ENCODE measurements around the gene NSL1. TPM values are rescaled to one million over a fixed set of nuclear protein-coding genes. Genes with fewer than 3 reads are reported as not detected.
"Not testable (repeated sequence)": the region's sequence is repeated elsewhere in the genome, so short reads cannot be mapped to it uniquely, and the experiment has no call there.

The NSL1 gene
- polyA plus RNA-seq, 4 donors, result 41.2 to 53.3 (median 43.9) TPM

DNA sequence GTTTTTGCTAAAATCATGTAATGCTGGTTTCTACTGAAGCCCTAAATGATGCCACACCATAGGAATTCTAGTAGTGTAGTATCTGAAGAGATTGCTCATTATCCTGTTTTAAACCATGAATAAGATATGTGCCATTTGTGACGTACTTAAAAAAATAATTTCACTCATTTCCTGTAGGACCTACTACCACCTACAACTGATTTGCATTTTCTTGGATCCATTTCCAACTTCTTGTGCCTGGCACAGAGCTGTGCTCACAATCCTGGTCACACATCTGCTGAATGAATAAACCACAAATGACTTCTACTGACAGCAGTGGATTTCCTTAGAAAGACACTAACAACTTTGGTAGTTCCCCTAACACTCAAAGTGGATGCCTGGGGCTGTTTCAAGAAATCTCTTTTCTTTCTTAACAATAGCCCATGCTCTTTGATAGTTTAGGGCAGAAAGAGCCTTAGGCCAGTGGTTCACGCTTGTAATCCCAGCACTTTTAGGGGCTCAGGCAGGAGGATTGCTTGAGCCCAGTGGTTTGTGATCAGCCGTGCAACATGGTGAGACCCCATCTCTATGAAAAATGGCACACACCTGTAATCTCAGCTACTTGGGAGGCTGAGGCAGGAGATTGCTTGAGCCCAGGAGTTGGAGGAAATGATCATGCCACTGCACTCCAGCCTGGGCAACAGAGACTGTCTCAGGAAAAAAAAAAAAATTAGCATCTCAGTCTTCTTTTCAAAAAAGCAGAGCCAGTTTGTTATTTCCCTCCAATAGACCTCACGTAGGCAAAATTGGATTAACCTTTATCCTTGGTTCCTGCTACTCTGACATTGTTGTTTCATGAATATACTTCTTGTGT is 78.9 kb downstream of the NSL1 start:
- DNase-seq (ENCODE audit: low read depth in 4 of 4, low spot score in 3 of 4), result no peak

DNA sequence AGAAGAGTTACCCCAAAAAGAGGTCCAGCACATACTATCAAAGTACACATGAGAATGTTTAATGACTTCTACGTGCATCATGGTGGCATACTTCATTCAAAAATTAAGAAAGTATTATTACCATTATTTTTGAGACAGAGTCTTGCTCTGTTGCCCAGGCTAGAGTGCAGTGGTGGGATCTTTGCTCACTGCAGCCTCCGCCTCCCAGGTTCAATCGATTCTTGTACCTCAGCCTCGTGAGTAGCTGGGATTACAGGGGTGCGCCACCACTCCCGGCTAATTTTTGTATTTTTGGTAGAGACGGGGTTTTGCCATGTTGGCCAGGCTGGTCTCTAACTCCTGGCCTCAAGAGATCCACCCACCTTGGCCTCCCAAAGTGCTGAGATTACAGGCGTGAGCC is 79.6 kb downstream of the NSL1 start:
- not testable (repeated sequence) for DNase-seq (ENCODE audit: low read depth in 4 of 4, low spot score in 3 of 4)

DNA sequence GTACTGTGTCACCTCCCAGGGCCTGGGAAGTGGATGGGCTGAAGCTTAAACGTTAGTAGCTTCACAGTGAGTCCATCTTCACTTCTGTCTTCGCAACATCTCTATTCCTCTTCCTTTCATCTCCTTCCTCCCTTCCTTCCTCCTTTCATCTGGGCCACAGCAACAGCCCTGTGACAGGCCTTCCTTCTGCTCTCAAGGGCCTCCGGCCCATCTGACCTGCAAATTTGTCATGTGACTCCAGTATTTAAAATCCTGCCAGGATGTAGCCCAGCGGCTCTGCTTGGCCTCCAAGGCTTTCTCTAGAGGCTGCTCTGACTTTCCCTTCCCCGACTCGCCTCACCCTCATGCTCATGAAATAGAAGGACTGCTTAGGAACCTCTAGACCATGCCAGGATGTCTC is 81.0 kb downstream of the NSL1 start:
- no peak for DNase-seq (ENCODE audit: low read depth in 4 of 4, low spot score in 3 of 4)

DNA sequence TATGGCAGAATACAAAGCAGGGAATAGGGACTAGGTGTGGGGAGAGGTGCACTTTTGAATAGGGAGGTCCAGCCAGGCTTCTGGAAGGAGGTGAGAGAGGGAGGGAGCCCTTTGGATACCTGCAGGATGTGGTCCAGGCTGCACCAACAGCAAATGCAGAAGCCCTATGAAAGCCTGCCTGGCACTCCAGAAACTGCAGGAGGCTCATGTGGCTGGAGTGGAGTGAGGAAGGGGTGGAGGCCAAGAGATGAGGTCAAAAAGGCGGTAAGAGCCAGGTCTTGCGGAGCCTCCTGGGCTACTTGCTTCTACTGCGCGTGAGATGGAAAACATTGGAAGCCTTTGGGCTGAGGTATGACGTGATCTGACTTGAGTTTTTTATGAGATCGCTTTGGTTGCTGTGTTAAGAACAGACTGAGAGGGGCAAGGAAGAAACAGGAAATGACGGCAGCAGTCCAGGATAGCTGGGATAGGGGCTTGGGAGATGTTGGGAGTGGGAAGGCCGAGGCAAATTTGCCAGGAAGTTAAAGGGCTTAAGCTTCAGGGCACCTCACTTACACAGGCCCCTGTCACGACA is 87.5 kb downstream of the NSL1 start:
- DNase-seq (ENCODE audit: low read depth in 4 of 4, low spot score in 3 of 4), result no peak

DNA sequence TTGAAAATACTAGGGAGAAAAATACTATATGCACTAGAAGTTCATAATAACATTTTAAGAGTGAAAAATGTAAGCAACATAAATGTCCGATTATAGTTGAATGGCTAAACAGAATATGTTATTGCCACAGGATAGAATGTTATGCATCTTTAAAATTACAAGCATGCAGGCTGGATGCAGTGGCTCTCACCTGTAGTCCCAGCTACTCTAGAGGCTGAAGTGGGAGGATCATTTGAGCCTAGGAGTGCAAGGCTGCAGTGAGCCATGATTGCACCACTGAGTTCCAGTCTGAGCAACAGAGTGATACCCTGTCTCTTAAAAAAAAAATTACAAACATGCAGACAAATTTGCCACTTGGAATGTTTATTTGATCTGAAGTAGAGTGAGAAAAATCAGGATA is 88.9 kb downstream of the NSL1 start:
- DNase-seq (ENCODE audit: low read depth in 4 of 4, low spot score in 3 of 4), result no peak

DNA sequence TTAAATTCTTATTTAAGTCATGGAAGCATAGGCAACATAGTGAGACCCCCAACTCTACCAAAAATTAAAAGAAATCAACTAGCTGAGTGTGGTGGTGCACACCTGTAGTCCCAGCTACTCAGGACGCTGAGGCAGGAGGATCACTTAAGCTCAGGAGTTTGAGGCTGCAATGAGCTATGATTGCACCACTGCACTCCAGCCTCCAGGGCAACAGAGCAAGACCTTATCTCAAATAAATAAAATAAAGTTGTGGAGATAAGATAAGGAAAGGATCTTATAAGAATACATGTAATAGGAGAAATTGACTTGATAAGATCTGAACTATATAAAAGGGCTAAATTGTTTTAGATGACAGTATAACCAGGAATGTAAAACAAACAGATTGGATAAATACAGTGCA is 89.7 kb downstream of the NSL1 start:
- no peak for DNase-seq (ENCODE audit: low read depth in 4 of 4, low spot score in 3 of 4)

DNA sequence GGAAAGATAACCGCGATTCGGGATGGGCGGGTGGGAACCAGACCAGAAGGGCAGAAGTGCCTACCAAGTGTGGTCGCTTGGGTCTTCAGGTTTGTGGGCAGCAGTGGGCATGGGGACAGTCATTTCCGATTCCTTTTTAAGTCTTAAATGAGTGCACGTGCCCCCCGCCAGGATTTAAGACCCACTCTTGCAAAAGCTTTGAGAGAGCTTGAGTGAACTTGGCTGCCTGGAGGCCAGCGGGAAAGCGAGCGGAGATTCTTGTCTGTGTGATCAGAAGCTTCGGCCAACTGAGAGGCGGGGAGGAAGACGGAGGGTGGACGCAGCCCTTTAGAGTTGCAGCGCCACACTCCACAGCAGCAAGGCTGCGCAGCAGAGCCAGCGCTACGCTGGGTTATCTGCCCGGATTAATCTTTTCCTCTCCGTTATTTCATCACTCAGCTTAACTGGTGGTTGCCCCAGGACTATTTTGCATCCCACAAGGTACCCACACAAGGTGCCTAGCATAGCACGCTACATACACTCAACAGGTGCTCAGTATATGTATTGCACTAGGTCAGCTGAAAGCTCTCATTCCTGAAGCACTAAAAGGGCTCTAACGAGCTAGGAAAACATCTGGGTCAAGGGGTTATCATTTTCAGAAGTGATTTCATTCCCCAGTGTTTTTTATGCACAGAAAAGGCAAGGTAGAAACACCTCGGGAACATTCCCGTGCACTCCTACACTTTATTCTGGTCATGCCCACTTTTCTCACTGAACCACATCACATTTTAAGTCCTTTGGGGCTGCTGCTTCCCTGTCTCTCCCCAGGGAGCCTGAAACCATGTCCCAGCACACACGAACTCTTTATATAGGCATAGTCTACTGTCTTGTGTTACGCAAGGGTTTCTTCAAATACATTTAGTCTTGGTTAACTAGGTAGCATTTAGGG is 90.4 kb downstream of the NSL1 start:
- no peak for DNase-seq (ENCODE audit: low read depth in 4 of 4, low spot score in 3 of 4)

DNA sequence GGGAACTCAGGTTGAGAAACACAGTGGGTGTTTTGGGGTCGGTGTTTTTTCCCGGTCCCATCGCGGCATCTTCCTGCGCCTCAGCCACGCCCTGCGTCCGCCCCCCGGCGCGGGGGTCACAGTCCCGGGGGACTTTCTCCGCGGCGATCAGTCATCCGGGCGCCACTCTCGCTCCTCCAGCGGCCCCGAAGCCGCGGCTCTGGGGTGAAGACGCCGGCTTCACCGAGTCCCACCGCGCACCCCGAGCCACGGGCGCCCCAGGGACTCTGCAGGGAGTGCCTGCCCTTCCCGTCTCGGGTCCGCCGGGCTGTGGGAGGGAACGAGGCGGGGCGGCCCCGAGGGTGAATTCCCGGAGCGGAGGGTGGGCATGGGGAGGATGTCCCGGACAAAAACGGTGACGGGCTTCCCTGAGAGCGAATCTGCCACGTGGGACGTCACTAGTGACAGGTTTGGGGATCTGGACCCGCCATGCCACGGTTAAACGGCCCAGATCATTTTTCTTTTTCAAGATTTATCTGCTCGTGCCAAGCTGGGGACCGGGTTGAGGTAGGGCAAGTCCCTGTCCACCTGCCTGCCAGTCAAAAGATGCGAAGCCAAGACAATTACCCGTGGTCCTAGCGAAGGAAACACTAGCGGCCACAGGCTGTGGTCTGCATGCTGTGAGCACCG is 91.2 kb downstream of the NSL1 start:
- no peak for DNase-seq (ENCODE audit: low read depth in 4 of 4, low spot score in 3 of 4)

DNA sequence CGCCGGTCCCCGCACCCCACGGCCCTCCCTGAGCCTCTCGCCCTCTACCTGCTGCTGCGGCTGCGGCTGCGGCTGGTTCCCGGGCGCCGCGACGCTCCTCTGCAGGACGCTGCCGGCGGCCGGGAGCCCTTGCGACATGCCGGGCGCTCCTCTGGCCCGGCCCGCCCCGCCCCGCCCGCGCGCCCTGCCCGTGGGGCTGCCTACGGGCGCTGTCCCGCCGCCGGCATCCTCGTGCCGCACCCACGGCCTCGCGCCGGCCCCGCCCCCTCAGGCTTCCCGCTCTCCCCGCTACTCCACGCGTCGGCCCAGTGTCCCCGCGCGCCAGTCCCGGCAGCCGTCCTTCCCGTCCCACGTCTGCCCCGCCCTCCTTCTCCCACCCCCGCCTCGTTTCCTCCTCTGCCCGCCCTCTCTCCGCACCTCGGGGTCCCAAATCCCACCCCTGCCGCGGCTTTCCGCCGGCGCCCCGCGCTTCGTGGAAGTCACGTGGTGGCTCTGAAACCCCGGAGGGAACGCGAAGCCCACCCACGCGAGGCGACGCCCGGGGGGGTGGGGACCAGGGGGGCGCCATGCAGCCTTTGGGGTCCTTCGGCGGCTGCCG is 91.9 kb downstream of the NSL1 start, which contains the start of gene BATF3:
Gene BATF3 (minus strand): TSS at position 216 of the 598 bp plus-strand sequence. CDS start 78 bp downstream, at position 138.
- no peak for DNase-seq (ENCODE audit: low read depth in 4 of 4, low spot score in 3 of 4)

DNA sequence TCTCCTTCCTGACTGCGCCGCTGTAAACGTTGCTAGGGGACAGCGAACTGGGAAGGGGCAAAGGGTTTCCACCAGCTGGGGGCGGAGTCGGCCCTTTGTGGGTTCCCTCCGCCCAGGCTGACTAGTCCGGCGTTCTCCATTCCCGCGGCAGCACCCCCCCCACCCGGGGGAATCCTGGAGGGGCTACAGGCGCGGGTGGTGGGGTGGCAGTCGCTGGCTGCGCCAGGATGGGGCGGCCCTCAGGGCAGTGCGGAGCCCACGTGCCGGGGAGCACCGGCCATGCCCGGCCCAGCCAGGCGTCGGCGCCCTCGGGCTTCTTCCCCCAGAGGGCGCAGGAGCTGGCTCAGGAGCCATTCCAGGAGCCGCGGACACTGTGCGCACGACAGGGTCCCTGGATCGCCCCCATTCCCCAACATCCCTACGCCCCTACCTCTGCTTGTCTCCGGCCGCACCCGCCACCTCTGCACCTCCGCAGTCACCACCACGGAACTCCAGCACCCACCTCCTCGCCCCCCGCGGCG is 92.4 kb downstream of the NSL1 start:
- DNase-seq (ENCODE audit: low read depth in 4 of 4, low spot score in 3 of 4), result no peak

DNA sequence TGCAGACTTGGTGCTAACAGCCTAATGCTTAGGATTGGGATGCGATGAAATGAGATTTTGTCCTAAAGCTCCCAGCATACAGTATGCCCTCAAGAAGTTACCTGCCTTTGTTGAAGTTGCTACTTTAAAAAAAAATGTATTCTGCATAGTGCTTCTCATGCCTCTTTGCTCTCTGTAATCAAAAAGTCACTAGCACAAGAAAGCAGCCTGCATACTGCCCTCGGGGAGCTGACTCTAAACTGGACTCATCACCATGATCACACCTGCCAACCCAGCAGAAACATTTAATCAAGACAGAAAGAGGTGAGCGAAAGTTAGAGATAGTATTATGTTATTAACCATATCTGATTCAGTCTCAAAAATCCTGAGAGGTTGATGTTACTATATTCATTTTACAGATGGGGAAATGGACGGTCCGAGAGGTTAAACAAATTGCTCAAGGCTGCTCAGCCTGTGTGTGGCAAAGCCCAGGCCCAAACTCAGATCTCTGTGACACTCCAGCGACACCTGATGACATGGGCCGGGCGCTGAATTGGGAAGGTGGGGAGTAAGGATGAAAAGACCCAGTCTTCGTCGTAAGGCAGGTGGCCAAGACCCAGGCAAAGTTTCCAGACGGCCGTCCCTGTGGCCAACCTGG is 93.0 kb downstream of the NSL1 start:
- DNase-seq (ENCODE audit: low read depth in 4 of 4, low spot score in 3 of 4), result no peak

DNA sequence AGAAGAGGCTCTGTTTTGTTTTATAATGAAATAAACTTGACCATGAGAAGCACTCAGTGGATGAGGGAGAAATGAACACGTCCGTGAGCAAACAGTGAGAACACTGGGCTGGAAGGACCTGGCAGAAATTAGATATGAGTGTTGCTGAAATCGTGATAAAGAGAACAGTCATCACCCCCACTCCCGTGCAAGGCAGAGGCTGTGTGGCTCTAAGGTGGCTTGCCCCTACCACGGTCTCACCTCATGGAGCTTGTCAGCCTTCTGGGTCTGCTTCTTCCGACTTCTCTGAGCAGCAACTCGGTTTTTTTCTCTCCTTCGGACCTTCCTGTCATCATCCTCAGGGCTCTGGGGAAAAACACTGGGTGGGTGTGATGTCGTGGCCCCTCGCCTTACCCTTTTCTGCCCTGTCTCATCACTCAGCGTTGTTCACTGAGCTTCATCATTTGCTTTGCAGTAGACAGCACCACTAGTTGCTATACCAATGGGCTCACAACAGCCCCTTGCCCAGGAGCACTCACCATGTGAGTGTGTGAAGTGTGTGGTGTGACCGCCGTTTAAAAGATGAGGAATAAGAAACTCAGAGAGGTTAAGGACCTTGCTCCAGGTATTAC is 94.8 kb downstream of the NSL1 start:
- DNase-seq (ENCODE audit: low read depth in 4 of 4, low spot score in 3 of 4), result no peak

DNA sequence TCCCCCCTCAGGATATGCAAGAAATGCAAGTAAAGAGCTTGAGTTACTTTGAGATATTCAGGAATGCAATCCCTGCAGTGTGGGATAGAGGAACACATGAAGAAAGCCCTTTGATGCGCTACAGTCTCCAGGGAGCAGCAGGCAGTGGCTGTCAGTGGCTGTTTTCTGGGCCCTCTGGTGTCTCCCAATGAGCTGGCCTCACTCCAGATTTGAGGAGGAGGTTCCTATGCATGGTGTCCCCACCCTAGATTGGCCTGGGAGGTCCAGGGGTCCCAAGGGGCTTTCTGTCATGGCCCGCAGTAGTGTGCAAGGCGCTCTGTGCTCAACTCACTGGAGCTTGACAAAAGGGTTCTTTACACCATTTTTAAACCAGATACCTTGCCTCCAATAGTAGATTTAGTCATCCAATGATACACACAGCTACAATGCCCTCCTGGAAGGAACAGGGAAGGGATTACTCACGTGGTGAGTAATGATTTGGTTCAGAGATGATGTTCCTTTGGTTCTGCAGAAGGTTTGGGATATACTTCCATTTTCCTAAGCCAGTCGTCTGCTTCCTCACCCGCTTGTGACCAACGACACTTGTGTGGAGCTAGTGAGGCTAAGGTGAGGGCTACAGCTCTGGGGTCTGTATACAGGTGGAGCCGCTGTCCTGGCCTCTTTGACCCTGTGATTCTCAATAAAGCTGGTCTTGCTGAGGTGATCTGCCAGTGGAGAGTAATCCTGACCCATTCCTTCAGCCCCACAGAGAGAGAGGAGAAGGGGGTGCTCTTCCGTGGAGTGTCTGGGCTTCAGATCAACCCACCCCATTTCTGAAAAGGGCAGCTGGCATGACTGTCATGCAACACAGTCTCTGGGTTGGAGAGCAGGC is 98.6 kb downstream of the NSL1 start:
- no peak for DNase-seq (ENCODE audit: low read depth in 4 of 4, low spot score in 3 of 4)

DNA sequence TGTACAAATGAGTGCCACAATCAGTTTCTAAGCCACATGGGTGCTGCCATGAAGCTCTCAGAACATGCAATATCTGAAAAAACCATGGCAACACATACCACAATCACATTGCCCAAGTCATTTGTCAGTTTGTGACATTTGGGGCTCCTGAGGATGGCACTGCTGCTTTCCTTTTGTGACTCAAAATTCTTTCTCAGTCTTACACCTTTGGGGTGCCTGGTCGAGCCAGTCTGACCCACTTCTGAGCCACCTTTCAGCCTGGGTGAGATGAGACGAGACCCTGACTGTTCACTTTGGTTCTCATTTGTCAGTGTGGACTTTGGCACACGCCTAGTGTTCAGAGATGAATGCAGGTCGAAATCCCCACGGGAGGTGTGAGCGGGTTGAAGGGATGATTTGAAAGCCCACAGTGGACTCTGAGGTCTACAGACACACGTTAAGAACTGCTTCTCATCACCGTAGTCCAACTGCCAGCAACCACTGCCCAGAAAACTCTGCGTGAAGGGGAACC is 100.0 kb downstream of the NSL1 start:
- DNase-seq (ENCODE audit: low read depth in 4 of 4, low spot score in 3 of 4), result no peak

DNA sequence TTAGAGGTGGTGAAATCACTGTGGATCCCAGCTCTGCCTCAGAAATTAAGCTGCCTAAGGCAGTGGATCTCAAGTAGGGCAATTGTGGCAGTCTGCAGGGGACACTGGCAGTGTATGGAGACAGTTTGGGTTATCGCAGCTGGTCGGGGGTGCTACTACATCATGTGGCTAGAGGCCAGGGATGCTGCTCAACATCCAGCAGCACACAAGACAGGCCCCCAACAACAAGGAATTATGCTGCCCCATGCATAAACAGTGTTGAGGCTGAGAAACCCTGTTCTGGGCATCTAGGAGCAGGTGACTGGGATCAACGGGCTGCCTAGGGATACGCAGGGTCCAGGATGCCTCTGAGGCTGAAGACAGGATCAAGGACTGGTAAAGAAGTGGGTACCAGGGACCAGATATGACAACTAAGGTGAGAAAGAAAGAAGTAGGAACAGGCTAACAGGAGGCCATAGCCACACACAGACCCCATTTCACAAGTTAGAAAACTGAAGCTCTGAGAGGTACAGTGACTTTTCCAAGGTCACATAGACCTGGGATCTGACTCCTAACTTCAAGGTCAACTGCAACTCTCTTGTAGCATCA is 100.7 kb downstream of the NSL1 start:
- DNase-seq (ENCODE audit: low read depth in 4 of 4, low spot score in 3 of 4), result no peak

DNA sequence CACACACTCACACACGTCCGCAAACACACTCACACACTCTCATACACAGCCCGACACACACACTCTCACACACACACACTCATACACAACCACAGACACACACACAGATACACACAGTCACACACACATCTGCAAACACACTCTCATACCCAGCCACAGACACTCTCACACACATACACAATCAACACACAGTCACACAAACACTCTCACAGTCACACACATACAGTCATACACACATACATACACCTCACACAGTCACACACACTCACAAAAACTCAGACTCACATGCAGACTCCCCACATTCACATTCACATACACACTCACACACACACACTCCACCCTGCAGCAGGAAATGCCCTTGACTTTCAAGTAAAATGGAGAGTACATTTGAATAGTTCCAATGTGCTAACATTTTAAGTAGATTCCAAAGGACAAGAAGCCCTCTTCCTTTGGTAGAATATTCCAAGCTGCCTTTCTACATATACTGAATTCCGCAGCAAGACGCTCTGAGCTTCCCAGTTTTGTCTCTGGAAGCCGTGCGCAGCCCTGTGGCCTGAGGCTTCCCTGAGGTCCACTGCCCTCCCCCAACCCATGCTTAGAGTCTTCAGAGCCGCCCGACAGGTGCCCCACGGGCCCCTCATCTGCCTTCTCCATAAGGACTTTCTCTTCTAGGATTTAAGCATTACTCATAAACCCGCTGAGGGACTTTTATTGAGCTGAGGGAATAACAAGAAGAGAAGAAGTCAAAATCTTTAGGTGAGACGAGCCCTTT is 101.6 kb downstream of the NSL1 start:
- no peak for DNase-seq (ENCODE audit: low read depth in 4 of 4, low spot score in 3 of 4)

DNA sequence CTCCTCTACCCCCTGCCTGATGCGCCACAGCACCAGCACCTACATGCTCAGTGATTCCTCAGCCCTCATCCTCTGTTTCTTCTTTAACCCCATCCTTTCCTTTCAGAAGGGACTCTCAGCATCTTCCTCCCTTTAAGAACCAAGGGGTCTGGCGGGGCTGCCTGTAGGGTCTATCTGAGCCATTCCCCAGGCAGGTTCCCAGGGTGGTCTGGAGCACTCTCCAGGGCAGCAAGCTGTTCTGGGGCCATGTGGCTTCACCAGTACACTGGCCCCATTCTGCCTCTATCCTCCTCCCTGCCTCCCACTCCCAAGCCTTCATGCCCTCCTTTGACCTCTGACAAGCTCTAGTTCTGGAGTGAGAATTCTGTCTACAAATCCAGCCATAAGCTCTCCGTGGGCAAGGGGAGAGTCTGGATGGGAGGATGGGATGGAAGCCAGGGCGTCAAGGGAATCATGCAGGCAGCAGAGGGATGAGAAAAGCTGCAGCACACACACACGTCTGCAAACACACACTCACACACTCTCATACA is 102.3 kb downstream of the NSL1 start:
- no peak for DNase-seq (ENCODE audit: low read depth in 4 of 4, low spot score in 3 of 4)

Measured in left renal pelvis (tissue), 4 donors.